ENCODE results near the gene SPRR1B. TPM values are rescaled to one million over a fixed set of nuclear protein-coding genes. Genes with fewer than 3 reads are reported as not detected.
"Not testable (repeated sequence)": the region's sequence is repeated elsewhere in the genome, so short reads cannot be mapped to it uniquely, and the experiment has no call there.

SPRR1B gene
- total RNA-seq, 1 experiment from 2014 or later = 0.66 TPM

DNA sequence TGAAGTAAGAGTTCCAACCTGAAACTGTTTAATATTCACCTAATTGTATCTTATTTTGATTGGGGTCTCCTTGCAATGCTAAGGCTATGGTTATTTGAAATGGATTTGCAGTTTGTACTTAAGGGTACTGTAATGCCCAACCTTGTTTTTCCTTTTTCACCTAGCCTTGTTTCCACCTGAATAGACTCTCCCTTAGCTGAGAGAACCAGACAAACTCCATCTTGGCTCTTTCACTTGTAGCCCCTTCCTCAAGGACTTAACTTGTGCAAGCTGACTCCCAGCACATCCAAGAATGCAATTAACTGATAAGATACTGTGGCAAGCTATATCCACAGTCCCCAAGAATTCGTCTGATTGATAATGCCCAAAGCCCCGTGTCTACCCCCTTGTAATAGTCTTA is 9.2 kb upstream of the SPRR1B start:
- POLR2A ChIA-PET; H3K9me3 ChIP-seq (ENCODE audit: control insufficient read depth in 1 of 2, insufficient read depth in 1 of 2, low read depth in 1 of 2, low read length in 2 of 2); CTCF ChIA-PET; RAD21 ChIA-PET (ENCODE audit: low non-redundant PET in 1 of 2, low total read pairs in 2 of 2, uncharacterized antibody in 2 of 2, unreplicated experiment in 2 of 2); H2AFZ ChIP-seq (ENCODE audit: low read depth, low read length, poor library complexity, severe bottlenecking); H3K9me2 ChIP-seq (ENCODE audit: insufficient read depth); H4K20me1 ChIP-seq (ENCODE audit: insufficient read depth); H3K4me1 ChIP-seq (ENCODE audit: control insufficient read depth in 1 of 2, insufficient read depth in 2 of 2, low read length in 2 of 2); H3K27ac ChIP-seq (ENCODE audit: low read depth, low read length); H3K36me3 ChIP-seq (ENCODE audit: control insufficient read depth in 1 of 2, insufficient read depth in 2 of 2, low read length in 2 of 2); DNase-seq (ENCODE audit: low read depth, low spot score); H3K4me2 ChIP-seq (ENCODE audit: low read length); H3K79me2 ChIP-seq (ENCODE audit: insufficient read depth, low read length); intact Hi-C loops (cut with micrococcal nuclease); H3K4me3 ChIP-seq (replicated peaks in 1 of 2; ENCODE audit: low read depth in 1 of 2, low read length in 2 of 2); H3K9ac ChIP-seq (ENCODE audit: low read length); ATAC-seq; BruUV-seq (replicated peaks): not testable (repeated sequence)
- peaks cover 17% of the 10 kb centered on the region for H3K27me3 ChIP-seq (ENCODE audit: insufficient read depth, low read length)

DNA sequence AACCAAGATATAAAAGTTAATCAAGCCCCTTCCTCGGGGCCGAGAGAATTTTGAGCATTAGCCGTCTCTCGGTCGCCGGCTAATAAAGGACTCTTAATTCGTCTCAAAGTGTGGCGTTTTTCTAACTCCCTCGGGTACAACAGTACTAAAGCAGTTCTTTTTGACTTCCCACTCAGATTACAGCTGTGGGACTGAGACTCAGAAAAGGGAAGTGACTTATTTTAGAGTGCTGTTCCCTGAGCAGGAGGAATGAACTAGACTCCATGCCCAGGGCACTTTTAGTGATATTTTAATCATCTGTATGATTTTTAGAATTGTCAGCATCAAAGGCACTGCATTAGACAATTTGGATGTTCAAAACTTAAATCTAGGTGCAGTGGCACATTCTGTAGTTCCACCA is 8.7 kb upstream of the SPRR1B start:
- H3K27me3 ChIP-seq (ENCODE audit: insufficient read depth, low read length) = peaks cover 17% of the 10 kb centered on the region
- CTCF ChIA-PET; intact Hi-C loops (cut with micrococcal nuclease); ATAC-seq; BruUV-seq (replicated peaks); H3K9me2 ChIP-seq (ENCODE audit: insufficient read depth); H3K79me2 ChIP-seq (ENCODE audit: insufficient read depth, low read length); H3K4me2 ChIP-seq (ENCODE audit: low read length); H3K27ac ChIP-seq (ENCODE audit: low read depth, low read length); H4K20me1 ChIP-seq (ENCODE audit: insufficient read depth); POLR2A ChIA-PET; H3K36me3 ChIP-seq (ENCODE audit: control insufficient read depth in 1 of 2, insufficient read depth in 2 of 2, low read length in 2 of 2); H3K9ac ChIP-seq (ENCODE audit: low read length); RAD21 ChIA-PET (ENCODE audit: low non-redundant PET in 1 of 2, low total read pairs in 2 of 2, uncharacterized antibody in 2 of 2, unreplicated experiment in 2 of 2); H3K4me1 ChIP-seq (ENCODE audit: control insufficient read depth in 1 of 2, insufficient read depth in 2 of 2, low read length in 2 of 2); H3K4me3 ChIP-seq (replicated peaks in 1 of 2; ENCODE audit: low read depth in 1 of 2, low read length in 2 of 2); H3K9me3 ChIP-seq (ENCODE audit: control insufficient read depth in 1 of 2, insufficient read depth in 1 of 2, low read depth in 1 of 2, low read length in 2 of 2); DNase-seq (ENCODE audit: low read depth, low spot score); H2AFZ ChIP-seq (ENCODE audit: low read depth, low read length, poor library complexity, severe bottlenecking): not testable (repeated sequence)

DNA sequence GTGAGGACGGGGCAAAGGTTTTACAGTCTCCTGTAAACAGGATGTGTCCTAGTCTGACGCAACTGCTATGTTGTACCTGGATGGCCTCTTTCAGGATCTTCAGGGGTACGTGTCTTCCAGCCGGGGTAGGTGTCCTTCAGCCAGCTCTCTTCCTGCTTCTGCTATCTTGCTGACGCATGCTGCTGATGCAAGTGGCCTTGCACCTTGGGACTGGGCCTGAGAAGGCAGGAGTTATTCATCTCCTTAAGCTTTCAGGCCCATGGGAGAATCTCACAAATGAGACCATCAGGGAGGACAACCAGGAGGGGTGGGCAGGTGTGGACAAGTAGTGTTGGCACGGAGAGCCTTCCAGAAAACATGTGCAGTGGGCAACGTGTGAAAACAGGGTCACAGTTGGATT is 7.9 kb upstream of the SPRR1B start:
- BruUV-seq (replicated peaks) = no TSS peak
- no peak for ATAC-seq
- Histone ChIP-seq H2AFZ (ENCODE audit: low read depth, low read length, poor library complexity, severe bottlenecking) (no peak overlapping the region), H3K27me3 (ENCODE audit: insufficient read depth, low read length) (peaks cover 21% of the 10 kb centered on the region), H3K4me3 (replicated peaks in 1 of 2; ENCODE audit: low read depth in 1 of 2, low read length in 2 of 2) (no peak overlapping the region), H3K4me1 (ENCODE audit: control insufficient read depth in 1 of 2, insufficient read depth in 2 of 2, low read length in 2 of 2) (no peaks in the 10 kb centered on the region), H3K79me2 (ENCODE audit: insufficient read depth, low read length) (no peaks in the 10 kb centered on the region), H3K9ac (ENCODE audit: low read length) (no peak overlapping the region), H3K27ac (ENCODE audit: low read depth, low read length) (no peak overlapping the region), H4K20me1 (ENCODE audit: insufficient read depth) (no peaks in the 10 kb centered on the region), H3K9me3 (ENCODE audit: control insufficient read depth in 1 of 2, insufficient read depth in 1 of 2, low read depth in 1 of 2, low read length in 2 of 2) (no peaks in the 10 kb centered on the region), H3K9me2 (ENCODE audit: insufficient read depth) (no peaks in the 10 kb centered on the region), H3K4me2 (ENCODE audit: low read length) (no peak overlapping the region), H3K36me3 (ENCODE audit: control insufficient read depth in 1 of 2, insufficient read depth in 2 of 2, low read length in 2 of 2) (no peaks in the 10 kb centered on the region)
- CTCF ChIA-PET = no interaction called here
- POLR2A ChIA-PET = no interaction called here
- intact Hi-C loops (cut with micrococcal nuclease) = no loop called here
- RAD21 ChIA-PET (ENCODE audit: low non-redundant PET in 1 of 2, low total read pairs in 2 of 2, uncharacterized antibody in 2 of 2, unreplicated experiment in 2 of 2) = no interaction called here
- no peak for DNase-seq (ENCODE audit: low read depth, low spot score)
- TF ChIP-seq CEBPB (IDR thresholded peaks at IDR 0.05; ENCODE audit: low read depth) (no peak), SIN3A (IDR thresholded peaks at IDR 0.05; ENCODE audit: low read depth) (no peak), ZFX (IDR thresholded peaks at IDR 0.05) (no peak), TCF7L2 (IDR thresholded peaks at IDR 0.05; ENCODE audit: borderline replicate concordance, extremely low read depth, insufficient read depth, insufficient read length) (no peak), EGR1 (IDR thresholded peaks at IDR 0.05; ENCODE audit: low read depth) (no peak), RAD21 (IDR thresholded peaks at IDR 0.05; ENCODE audit: low read depth) (no peak), ELF1 (IDR thresholded peaks at IDR 0.05; ENCODE audit: borderline replicate concordance, low read depth) (no peak), POLR2AphosphoS5 (IDR thresholded peaks at IDR 0.05; ENCODE audit: low read depth, low read length) (no peak), JUND (IDR thresholded peaks at IDR 0.05) (no peak), POLR2A (IDR thresholded peaks at IDR 0.05; ENCODE audit: borderline replicate concordance, extremely low read depth, insufficient read depth, insufficient read length) (no peak), ZNF274 (IDR thresholded peaks at IDR 0.05; ENCODE audit: low read depth, low read length) (no peak), SRF (IDR thresholded peaks at IDR 0.05; ENCODE audit: low read depth) (no peak)
- TF ChIP-seq, protein P1, sequence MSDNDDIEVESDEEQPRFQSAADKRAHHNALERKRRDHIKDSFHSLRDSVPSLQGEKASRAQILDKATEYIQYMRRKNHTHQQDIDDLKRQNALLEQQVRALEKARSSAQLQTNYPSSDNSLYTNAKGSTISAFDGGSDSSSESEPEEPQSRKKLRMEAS (IDR thresholded peaks at IDR 0.05) = no peak
- TF ChIP-seq, protein P2, sequence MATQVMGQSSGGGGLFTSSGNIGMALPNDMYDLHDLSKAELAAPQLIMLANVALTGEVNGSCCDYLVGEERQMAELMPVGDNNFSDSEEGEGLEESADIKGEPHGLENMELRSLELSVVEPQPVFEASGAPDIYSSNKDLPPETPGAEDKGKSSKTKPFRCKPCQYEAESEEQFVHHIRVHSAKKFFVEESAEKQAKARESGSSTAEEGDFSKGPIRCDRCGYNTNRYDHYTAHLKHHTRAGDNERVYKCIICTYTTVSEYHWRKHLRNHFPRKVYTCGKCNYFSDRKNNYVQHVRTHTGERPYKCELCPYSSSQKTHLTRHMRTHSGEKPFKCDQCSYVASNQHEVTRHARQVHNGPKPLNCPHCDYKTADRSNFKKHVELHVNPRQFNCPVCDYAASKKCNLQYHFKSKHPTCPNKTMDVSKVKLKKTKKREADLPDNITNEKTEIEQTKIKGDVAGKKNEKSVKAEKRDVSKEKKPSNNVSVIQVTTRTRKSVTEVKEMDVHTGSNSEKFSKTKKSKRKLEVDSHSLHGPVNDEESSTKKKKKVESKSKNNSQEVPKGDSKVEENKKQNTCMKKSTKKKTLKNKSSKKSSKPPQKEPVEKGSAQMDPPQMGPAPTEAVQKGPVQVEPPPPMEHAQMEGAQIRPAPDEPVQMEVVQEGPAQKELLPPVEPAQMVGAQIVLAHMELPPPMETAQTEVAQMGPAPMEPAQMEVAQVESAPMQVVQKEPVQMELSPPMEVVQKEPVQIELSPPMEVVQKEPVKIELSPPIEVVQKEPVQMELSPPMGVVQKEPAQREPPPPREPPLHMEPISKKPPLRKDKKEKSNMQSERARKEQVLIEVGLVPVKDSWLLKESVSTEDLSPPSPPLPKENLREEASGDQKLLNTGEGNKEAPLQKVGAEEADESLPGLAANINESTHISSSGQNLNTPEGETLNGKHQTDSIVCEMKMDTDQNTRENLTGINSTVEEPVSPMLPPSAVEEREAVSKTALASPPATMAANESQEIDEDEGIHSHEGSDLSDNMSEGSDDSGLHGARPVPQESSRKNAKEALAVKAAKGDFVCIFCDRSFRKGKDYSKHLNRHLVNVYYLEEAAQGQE (IDR thresholded peaks at IDR 0.05; ENCODE audit: low read depth) = no peak

All from HCT116 (cell line).